ENCODE measurements around the gene PIK3AP1. TPM values are rescaled to one million over a fixed set of nuclear protein-coding genes. Genes with fewer than 3 reads are reported as not detected.

PIK3AP1 gene
- total RNA-seq, 1 experiment from 2014 or later, result 1.7 TPM

- Histone ChIP-seq H3K27me3 (ENCODE audit: insufficient read depth, low read depth) (no peaks in the 10 kb centered on the region), H3K4me2 (no peak overlapping the region), H2AFZ (no peak overlapping the region), H3K79me2 (ENCODE audit: low read depth) (no peaks in the 10 kb centered on the region), H3K36me3 (ENCODE audit: low read depth) (no peaks in the 10 kb centered on the region), H3K9me2 (ENCODE audit: insufficient read depth) (no peaks in the 10 kb centered on the region), H3K4me3 (no peak overlapping the region), H3K27ac (no peak overlapping the region), H4K20me1 (ENCODE audit: insufficient read depth) (no peaks in the 10 kb centered on the region), H3K9me3 (ENCODE audit: insufficient read depth, low read depth) (no peaks in the 10 kb centered on the region), H3K4me1 (replicated peaks; ENCODE audit: insufficient read depth) (no peaks in the 10 kb centered on the region; the same call in 1 of the 2 replicates), H3F3A (ENCODE audit: insufficient read depth, low read depth) (no peaks in the 10 kb centered on the region)
- intact Hi-C loops (cut with micrococcal nuclease; ENCODE audit: unreplicated experiment), result no loop called here
- TF ChIP-seq, protein P1, sequence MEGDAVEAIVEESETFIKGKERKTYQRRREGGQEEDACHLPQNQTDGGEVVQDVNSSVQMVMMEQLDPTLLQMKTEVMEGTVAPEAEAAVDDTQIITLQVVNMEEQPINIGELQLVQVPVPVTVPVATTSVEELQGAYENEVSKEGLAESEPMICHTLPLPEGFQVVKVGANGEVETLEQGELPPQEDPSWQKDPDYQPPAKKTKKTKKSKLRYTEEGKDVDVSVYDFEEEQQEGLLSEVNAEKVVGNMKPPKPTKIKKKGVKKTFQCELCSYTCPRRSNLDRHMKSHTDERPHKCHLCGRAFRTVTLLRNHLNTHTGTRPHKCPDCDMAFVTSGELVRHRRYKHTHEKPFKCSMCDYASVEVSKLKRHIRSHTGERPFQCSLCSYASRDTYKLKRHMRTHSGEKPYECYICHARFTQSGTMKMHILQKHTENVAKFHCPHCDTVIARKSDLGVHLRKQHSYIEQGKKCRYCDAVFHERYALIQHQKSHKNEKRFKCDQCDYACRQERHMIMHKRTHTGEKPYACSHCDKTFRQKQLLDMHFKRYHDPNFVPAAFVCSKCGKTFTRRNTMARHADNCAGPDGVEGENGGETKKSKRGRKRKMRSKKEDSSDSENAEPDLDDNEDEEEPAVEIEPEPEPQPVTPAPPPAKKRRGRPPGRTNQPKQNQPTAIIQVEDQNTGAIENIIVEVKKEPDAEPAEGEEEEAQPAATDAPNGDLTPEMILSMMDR (conservative IDR thresholded peaks at IDR 0.05), result no peak
- TF ChIP-seq EZH2 (IDR thresholded peaks at IDR 0.05; ENCODE audit: low read depth), result no peak
- DNase-seq, result no peak
- BruUV-seq (replicated peaks), result no TSS peak
- CTCF ChIA-PET, result no interaction called here
- POLR2A ChIA-PET (ENCODE audit: unreplicated experiment), result interaction anchor here (0.5 kb wide), 1 partner anchor 723 kb away, joined by 5 read pairs; no protein-coding TSS in a partner anchor
These were observed 109.5 kb downstream of the PIK3AP1 start for GRCh38 chr10:96610817-96611216.

- H3K9me3 ChIP-seq (ENCODE audit: insufficient read depth, low read depth), result no peaks in the 10 kb centered on the region
- H3K4me1 ChIP-seq (replicated peaks; ENCODE audit: insufficient read depth), result no peaks in the 10 kb centered on the region; the same call in 1 of the 2 replicates
- H3K79me2 ChIP-seq (ENCODE audit: low read depth), result no peaks in the 10 kb centered on the region
- no peak overlapping the region for H3K4me3 ChIP-seq
- H3K27me3 ChIP-seq (ENCODE audit: insufficient read depth, low read depth), result no peaks in the 10 kb centered on the region
- H2AFZ ChIP-seq, result no peak overlapping the region
- no peaks in the 10 kb centered on the region for H4K20me1 ChIP-seq (ENCODE audit: insufficient read depth)
- BruUV-seq (replicated peaks), result no TSS peak
- ChIA-PET CTCF (no interaction called here), POLR2A (ENCODE audit: unreplicated experiment) (no interaction called here)
- no peaks in the 10 kb centered on the region for H3F3A ChIP-seq (ENCODE audit: insufficient read depth, low read depth)
- H3K4me2 ChIP-seq, result no peak overlapping the region
- no peaks in the 10 kb centered on the region for H3K9me2 ChIP-seq (ENCODE audit: insufficient read depth)
- no peaks in the 10 kb centered on the region for H3K36me3 ChIP-seq (ENCODE audit: low read depth)
- no peak for DNase-seq
- intact Hi-C loops (cut with micrococcal nuclease; ENCODE audit: unreplicated experiment), result no loop called here
- H3K27ac ChIP-seq, result no peak overlapping the region
- TF ChIP-seq, protein P1 (conservative IDR thresholded peaks at IDR 0.05), result no peak
- TF ChIP-seq EZH2 (IDR thresholded peaks at IDR 0.05; ENCODE audit: low read depth), result no peak
These were observed 110.8 kb downstream of the PIK3AP1 start for GRCh38 chr10:96609510-96609909.

DNA sequence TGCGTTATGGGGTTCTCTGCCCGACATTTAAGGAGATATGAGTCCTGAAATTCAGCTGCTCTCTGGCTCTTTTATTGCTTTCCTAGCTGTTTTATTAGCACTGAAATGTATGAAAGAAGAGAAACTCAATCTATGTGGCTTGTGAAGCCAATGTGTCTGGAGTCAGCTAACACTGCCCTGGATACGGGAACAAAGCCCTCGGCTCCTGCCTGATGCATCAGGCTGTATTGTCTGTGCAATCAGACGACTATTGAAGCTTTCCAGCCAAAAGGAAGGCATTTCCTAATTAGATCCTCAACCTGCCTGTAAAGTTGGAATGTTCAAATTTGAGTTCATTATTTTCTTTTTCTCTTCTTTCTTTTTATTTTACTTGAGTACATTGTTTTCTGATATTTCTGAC is 111.5 kb downstream of the PIK3AP1 start:
- Histone ChIP-seq H3K9me3 (ENCODE audit: insufficient read depth, low read depth) (no peaks in the 10 kb centered on the region), H3K4me3 (no peak overlapping the region), H3F3A (ENCODE audit: insufficient read depth, low read depth) (no peaks in the 10 kb centered on the region), H3K9me2 (ENCODE audit: insufficient read depth) (no peaks in the 10 kb centered on the region), H2AFZ (no peak overlapping the region), H3K27me3 (ENCODE audit: insufficient read depth, low read depth) (no peaks in the 10 kb centered on the region), H3K4me2 (no peak overlapping the region), H3K36me3 (ENCODE audit: low read depth) (no peaks in the 10 kb centered on the region), H4K20me1 (ENCODE audit: insufficient read depth) (no peaks in the 10 kb centered on the region), H3K79me2 (ENCODE audit: low read depth) (no peaks in the 10 kb centered on the region), H3K27ac (no peak overlapping the region), H3K4me1 (replicated peaks; ENCODE audit: insufficient read depth) (no peaks in the 10 kb centered on the region)
- CTCF ChIA-PET, result no interaction called here
- POLR2A ChIA-PET (ENCODE audit: unreplicated experiment), result no interaction called here
- intact Hi-C loops (cut with micrococcal nuclease; ENCODE audit: unreplicated experiment), result no loop called here
- no peak for TF ChIP-seq EZH2 (IDR thresholded peaks at IDR 0.05; ENCODE audit: low read depth)
- TF ChIP-seq, protein P1 (conservative IDR thresholded peaks at IDR 0.05), result no peak
- no TSS peak for BruUV-seq (replicated peaks)
- DNase-seq, result no peak
